ENCODE results near the gene OR12D2. TPM values are rescaled to one million over a fixed set of nuclear protein-coding genes. Genes with fewer than 3 reads are reported as not detected.
"Not testable (repeated sequence)": the region's sequence is repeated elsewhere in the genome, so short reads cannot be mapped to it uniquely, and the experiment has no call there.

The OR12D2 gene, protein sequence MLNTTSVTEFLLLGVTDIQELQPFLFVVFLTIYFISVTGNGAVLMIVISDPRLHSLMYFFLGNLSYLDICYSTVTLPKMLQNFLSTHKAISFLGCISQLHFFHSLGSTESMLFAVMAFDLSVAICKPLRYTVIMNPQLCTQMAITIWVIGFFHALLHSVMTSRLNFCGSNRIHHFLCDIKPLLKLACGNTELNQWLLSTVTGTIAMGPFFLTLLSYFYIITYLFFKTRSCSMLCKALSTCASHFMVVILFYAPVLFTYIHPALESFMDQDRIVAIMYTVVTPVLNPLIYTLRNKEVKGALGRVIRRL
- total RNA-seq: not detected in 2 replicates
- long read RNA-seq: 0 reads

DNA sequence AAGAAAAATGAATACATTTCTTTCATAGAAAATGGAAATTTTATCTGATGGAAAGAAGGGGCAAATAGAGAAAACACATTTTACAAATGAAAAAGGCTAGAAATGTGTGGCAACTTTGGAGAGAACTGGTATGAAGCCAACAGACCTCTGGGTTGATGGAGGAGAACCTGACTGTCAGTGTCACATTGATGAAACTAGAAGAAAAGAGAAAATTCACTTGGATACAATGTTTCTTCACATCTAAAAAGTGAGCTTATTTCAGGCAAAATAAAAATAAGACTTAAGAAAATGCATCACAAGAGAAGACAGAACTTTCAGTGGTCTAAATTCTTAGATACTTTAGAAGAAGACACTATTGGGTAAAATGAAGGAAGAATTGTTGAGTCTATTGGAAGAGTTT lies at the start of gene OR12D2:
Gene OR12D2 (plus strand): TSS at position 301 of the 400 bp plus-strand sequence. CDS start 1,069 bp downstream, outside the sequence.
- H3K36me3 Mint-ChIP-seq (ENCODE audit: insufficient read depth): no peaks in the 10 kb centered on the region
- H3K27ac Mint-ChIP-seq: no peak within 1 kb of the TSS
- DNase-seq (ENCODE audit: low spot score, unreplicated experiment): no peak
- H3K27me3 Mint-ChIP-seq: peaks cover 17% of the 10 kb centered on the region
- TF ChIP-seq, protein P1, sequence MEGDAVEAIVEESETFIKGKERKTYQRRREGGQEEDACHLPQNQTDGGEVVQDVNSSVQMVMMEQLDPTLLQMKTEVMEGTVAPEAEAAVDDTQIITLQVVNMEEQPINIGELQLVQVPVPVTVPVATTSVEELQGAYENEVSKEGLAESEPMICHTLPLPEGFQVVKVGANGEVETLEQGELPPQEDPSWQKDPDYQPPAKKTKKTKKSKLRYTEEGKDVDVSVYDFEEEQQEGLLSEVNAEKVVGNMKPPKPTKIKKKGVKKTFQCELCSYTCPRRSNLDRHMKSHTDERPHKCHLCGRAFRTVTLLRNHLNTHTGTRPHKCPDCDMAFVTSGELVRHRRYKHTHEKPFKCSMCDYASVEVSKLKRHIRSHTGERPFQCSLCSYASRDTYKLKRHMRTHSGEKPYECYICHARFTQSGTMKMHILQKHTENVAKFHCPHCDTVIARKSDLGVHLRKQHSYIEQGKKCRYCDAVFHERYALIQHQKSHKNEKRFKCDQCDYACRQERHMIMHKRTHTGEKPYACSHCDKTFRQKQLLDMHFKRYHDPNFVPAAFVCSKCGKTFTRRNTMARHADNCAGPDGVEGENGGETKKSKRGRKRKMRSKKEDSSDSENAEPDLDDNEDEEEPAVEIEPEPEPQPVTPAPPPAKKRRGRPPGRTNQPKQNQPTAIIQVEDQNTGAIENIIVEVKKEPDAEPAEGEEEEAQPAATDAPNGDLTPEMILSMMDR (IDR thresholded peaks at IDR 0.05; ENCODE audit: unreplicated experiment): no peak
- H3K4me3 Mint-ChIP-seq (ENCODE audit: low read depth): no peak within 1 kb of the TSS
- no peaks in the 10 kb centered on the region for H3K9me3 Mint-ChIP-seq (ENCODE audit: low read depth)
- H3K4me1 Mint-ChIP-seq (ENCODE audit: low read depth): no peaks in the 10 kb centered on the region

DNA sequence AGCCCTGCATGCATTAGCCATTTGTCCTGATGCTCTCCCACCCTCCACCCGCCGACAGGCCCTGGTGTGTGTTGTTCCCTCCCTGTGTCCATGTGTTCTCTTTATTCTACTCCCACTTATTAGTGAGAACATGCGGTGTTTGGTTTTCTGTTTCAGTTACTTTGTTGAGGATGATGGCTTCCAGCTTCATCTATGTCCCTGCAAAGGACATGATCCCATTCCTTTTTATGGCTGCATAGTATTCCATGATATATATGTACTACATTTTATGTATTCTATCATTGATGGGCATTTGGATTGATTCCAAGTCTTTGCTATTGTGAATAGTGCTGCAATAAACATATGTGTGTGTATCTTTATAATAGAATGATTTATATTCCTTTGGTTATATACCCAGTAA lies 46.1 kb upstream of the OR12D2 start:
- not testable (repeated sequence) for H3K27me3 Mint-ChIP-seq; H3K4me3 Mint-ChIP-seq (ENCODE audit: low read depth); H3K4me1 Mint-ChIP-seq (ENCODE audit: low read depth); H3K36me3 Mint-ChIP-seq (ENCODE audit: insufficient read depth); DNase-seq (ENCODE audit: low spot score, unreplicated experiment); H3K27ac Mint-ChIP-seq
- peaks cover 20% of the 10 kb centered on the region for H3K9me3 Mint-ChIP-seq (ENCODE audit: low read depth)

DNA sequence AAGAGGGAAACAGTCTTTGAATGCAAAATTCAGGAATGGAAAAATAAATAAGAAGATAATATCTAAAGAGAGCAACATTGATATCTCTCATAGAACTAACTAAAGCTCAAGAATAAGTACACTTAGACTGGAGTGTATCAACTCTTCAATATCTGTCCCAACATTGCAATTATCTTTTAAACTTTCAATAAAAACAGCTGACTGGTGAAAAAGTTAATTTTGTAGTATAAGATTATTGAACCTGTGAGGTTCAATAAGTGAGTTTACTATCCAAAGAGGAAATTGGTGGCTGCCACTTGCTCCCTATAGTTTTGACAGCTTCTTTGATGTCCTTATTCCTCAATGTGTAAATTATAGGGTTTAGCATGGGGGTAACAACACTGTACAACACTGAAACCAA lies 40.5 kb upstream of the OR12D2 start:
- Mint-ChIP-seq H3K36me3 (ENCODE audit: insufficient read depth) (no peaks in the 10 kb centered on the region), H3K4me3 (ENCODE audit: low read depth) (no peak overlapping the region), H3K27me3 (peaks cover 4% of the 10 kb centered on the region), H3K4me1 (ENCODE audit: low read depth) (no peaks in the 10 kb centered on the region), H3K27ac (no peak overlapping the region), H3K9me3 (ENCODE audit: low read depth) (peaks cover 20% of the 10 kb centered on the region)
- TF ChIP-seq, protein P1 (IDR thresholded peaks at IDR 0.05; ENCODE audit: unreplicated experiment): no peak
- no peak for DNase-seq (ENCODE audit: low spot score, unreplicated experiment)

DNA sequence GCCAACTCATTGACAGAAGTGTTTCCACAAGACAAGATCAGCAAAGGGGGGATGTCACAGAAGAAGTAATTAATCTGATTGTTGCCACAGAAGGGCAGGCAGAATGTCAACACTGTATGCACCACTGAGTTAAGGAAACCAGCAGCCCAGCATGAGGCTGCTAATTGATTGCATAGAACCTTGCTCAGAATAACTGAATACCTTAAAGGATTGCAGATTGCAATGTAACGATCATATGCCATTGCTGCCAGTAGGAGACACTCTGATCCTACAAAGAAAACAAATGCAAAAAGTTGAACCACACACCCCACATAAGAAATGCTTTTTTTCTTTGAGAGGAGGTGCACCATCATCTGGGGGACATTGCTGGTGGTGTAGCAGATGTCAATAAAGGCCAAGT lies 39.8 kb upstream of the OR12D2 start:
- TF ChIP-seq, protein P1 (IDR thresholded peaks at IDR 0.05; ENCODE audit: unreplicated experiment): no peak
- Mint-ChIP-seq H3K27ac (no peak overlapping the region), H3K27me3 (peaks cover 4% of the 10 kb centered on the region), H3K4me3 (ENCODE audit: low read depth) (no peak overlapping the region), H3K9me3 (ENCODE audit: low read depth) (peaks cover 20% of the 10 kb centered on the region), H3K36me3 (ENCODE audit: insufficient read depth) (no peaks in the 10 kb centered on the region), H3K4me1 (ENCODE audit: low read depth) (no peaks in the 10 kb centered on the region)
- DNase-seq (ENCODE audit: low spot score, unreplicated experiment): no peak

DNA sequence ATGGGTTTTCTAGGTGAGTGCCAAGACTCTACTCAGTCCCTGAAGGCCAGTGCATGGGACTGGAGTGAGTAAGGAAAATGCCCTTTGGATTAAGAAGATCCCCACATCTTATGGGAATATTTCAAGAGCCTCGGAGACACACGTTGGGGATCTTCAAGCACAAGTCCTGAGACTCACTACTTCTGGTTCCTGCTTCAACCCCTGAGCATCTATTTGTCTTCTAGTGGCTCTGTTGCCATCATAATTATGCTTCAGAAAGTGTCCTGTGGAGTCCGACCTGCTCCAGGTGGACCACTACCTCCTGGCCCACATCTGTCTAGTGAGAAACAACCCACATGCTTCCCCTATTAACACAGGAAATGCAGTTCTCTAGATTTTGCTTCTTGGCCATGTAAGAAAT lies 26.7 kb upstream of the OR12D2 start, which contains the start of gene OR5V1:
Gene OR5V1 (minus strand): TSS at position 101 of the 400 bp plus-strand sequence. CDS start 12,670 bp downstream, outside the sequence.
- Mint-ChIP-seq H3K4me1 (ENCODE audit: low read depth) (no peaks in the 10 kb centered on the region), H3K9me3 (ENCODE audit: low read depth) (peaks cover 3% of the 10 kb centered on the region), H3K36me3 (ENCODE audit: insufficient read depth) (no peaks in the 10 kb centered on the region), H3K27ac (no peak within 1 kb of the TSS), H3K4me3 (ENCODE audit: low read depth) (no peak within 1 kb of the TSS), H3K27me3 (peaks cover 3% of the 10 kb centered on the region)
- TF ChIP-seq, protein P1 (IDR thresholded peaks at IDR 0.05; ENCODE audit: unreplicated experiment): no peak
- no peak for DNase-seq (ENCODE audit: low spot score, unreplicated experiment)

DNA sequence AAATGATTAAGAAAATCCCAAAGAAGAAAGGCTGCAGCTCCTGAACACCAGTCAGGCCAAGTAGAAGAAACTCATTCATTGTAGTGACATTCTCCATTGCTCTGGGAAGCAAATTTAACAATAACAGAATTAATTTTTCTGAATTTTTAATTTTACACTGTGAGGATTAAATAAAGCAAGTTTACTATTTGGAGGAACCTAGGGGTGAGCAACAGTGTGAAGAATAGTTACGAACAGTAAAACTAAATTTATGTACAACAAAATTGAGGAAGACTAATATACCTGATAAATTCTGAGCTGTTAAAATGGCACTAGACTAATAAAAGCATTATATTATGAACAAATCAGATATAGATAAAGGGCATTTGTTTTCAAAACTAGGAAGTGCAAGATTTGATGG lies 20.2 kb upstream of the OR12D2 start, which contains the start of gene OR12D3:
Gene OR12D3 (minus strand): TSS at position 101 of the 400 bp plus-strand sequence. CDS start 4 bp downstream, at position 97.
- Mint-ChIP-seq H3K27me3 (no peaks in the 10 kb centered on the region), H3K27ac (no peak within 1 kb of the TSS), H3K4me1 (ENCODE audit: low read depth) (no peaks in the 10 kb centered on the region), H3K9me3 (ENCODE audit: low read depth) (no peaks in the 10 kb centered on the region), H3K4me3 (ENCODE audit: low read depth) (no peak within 1 kb of the TSS), H3K36me3 (ENCODE audit: insufficient read depth) (no peaks in the 10 kb centered on the region)
- TF ChIP-seq, protein P1 (IDR thresholded peaks at IDR 0.05; ENCODE audit: unreplicated experiment): no peak
- DNase-seq (ENCODE audit: low spot score, unreplicated experiment): no peak

Measured in progenitor cell of endocrine pancreas (in vitro differentiated cells).